Panc1 (cell line): ENCODE measurements around the gene NHLRC2.

Source experiments
- POLR2AphosphoS5 ChIP-seq: IDR thresholded peaks from 2 replicates; pipeline ENCODE4 v1.6.1; 2012; ENCODE audit warnings: mild to moderate bottlenecking, low read depth, low read length, moderate library complexity
- TF ChIP-seq, protein P1 (sequence below): fragments of 450-650 bp; IDR thresholded peaks from 2 replicates; pipeline ENCODE4 v1.5.1; 2017; ENCODE audit warnings: mild to moderate bottlenecking

DNA sequence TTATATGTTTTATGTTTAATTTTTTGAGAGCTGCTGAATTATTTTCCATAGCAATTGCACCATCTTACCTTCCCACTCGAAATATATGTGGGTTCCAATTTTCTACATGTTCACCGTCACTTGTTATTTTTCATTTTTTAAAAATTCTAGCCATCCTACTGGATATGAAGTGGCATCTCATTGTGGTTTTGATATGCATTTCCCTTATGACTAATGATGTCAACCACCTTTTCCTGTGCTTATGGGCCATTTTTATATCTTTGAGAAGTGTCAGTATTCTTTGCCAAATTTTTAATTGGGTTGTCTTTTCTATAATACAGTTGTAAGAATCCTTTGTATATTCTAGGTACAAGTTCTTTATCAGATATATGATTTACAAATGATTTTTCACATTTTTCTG, 27.8 kb downstream of the NHLRC2 start:
- TF ChIP-seq, protein P1, sequence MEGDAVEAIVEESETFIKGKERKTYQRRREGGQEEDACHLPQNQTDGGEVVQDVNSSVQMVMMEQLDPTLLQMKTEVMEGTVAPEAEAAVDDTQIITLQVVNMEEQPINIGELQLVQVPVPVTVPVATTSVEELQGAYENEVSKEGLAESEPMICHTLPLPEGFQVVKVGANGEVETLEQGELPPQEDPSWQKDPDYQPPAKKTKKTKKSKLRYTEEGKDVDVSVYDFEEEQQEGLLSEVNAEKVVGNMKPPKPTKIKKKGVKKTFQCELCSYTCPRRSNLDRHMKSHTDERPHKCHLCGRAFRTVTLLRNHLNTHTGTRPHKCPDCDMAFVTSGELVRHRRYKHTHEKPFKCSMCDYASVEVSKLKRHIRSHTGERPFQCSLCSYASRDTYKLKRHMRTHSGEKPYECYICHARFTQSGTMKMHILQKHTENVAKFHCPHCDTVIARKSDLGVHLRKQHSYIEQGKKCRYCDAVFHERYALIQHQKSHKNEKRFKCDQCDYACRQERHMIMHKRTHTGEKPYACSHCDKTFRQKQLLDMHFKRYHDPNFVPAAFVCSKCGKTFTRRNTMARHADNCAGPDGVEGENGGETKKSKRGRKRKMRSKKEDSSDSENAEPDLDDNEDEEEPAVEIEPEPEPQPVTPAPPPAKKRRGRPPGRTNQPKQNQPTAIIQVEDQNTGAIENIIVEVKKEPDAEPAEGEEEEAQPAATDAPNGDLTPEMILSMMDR = no peak
- no peak for TF ChIP-seq POLR2AphosphoS5
